Neuronal stem cell (in vitro differentiated cells): Measurements from ENCODE around the gene OR8G5.

Source experiments
- DNase-seq: peaks from one replicate; pipeline ENCODE4 v3.0.0-alpha.2; 2013; ENCODE audit warnings: low spot score
- H2AFZ ChIP-seq: one replicate; pipeline ENCODE4 v1.6.1; 2013; ENCODE audit warnings: mild to moderate bottlenecking, low read length, inconsistent platforms
- H2AK5ac ChIP-seq: 2 replicates; pipeline ENCODE4 v1.6.1; 2013; ENCODE audit warnings: low read depth, mild to moderate bottlenecking, inconsistent platforms, low read length, moderate library complexity, mixed read lengths
- H2BK120ac ChIP-seq: 2 replicates; pipeline ENCODE4 v1.6.1; 2013; ENCODE audit warnings: low read depth, mild to moderate bottlenecking, inconsistent platforms, low read length, moderate library complexity, mixed read lengths
- H2BK12ac ChIP-seq: one replicate; pipeline ENCODE4 v1.6.1; 2013; ENCODE audit warnings: low read length, inconsistent platforms
- H2BK15ac ChIP-seq: 2 replicates; pipeline ENCODE4 v1.6.1; 2013; ENCODE audit warnings: mild to moderate bottlenecking, low read length, inconsistent platforms, mixed read lengths
- H2BK5ac ChIP-seq: one replicate; pipeline ENCODE4 v1.6.1; 2013; ENCODE audit warnings: inconsistent platforms, mild to moderate bottlenecking, low read length, moderate library complexity
- H3K14ac ChIP-seq: one replicate; pipeline ENCODE4 v1.6.1; 2013; ENCODE audit warnings: low read length, inconsistent platforms
- H3K18ac ChIP-seq: 2 replicates; pipeline ENCODE4 v1.6.1; 2013; ENCODE audit warnings: low read length, inconsistent platforms
- H3K23ac ChIP-seq: 2 replicates; pipeline ENCODE4 v1.6.1; 2013; ENCODE audit warnings: low read depth, mild to moderate bottlenecking, mixed read lengths, low read length, inconsistent platforms; ENCODE audit not compliant: poor library complexity
- H3K27ac ChIP-seq: replicated peaks from 3 replicates; pipeline ENCODE4 v1.5.1; 2013; ENCODE audit warnings: low read length, inconsistent platforms
- H3K27me3 ChIP-seq, 3 experiments: 2 replicates each; pipeline ENCODE4 v1.6.1; 2013; ENCODE audit warnings: low read length in 3 of 3, mild to moderate bottlenecking in 2 of 3, inconsistent platforms in 1 of 3, low read depth in 1 of 3, mixed read lengths in 1 of 3, moderate library complexity in 1 of 3; ENCODE audit not compliant: control insufficient read depth in 3 of 3, insufficient read depth in 3 of 3
- H3K36me3 ChIP-seq, 2 donors: replicated peaks in 1 of 2; 2 replicates each; pipeline ENCODE4 v1.6.1; 2013; ENCODE audit warnings: low read length in 2 of 2; ENCODE audit not compliant: control insufficient read depth in 2 of 2, insufficient read depth in 2 of 2
- H3K4ac ChIP-seq: 2 replicates; pipeline ENCODE4 v1.6.1; 2013; ENCODE audit warnings: inconsistent platforms, mild to moderate bottlenecking, low read length, moderate library complexity
- H3K4me1 ChIP-seq, 2 donors: 1 replicate in 1 of 2; 2 replicates in 1 of 2; pipeline ENCODE4 v1.6.1; 2013; ENCODE audit warnings: low read length in 2 of 2, low read depth in 1 of 2; ENCODE audit not compliant: control insufficient read depth in 2 of 2, insufficient read depth in 1 of 2
- H3K4me2 ChIP-seq: one replicate; pipeline ENCODE4 v1.6.1; 2013; ENCODE audit warnings: mild to moderate bottlenecking, low read length, inconsistent platforms; ENCODE audit not compliant: insufficient read depth, poor library complexity, severe bottlenecking
- H3K4me3 ChIP-seq, 2 donors: 2 replicates each; pipeline ENCODE4 v1.5.1; 2013; ENCODE audit warnings: low read length in 2 of 2, mild to moderate bottlenecking in 2 of 2, inconsistent platforms in 1 of 2, moderate library complexity in 1 of 2
- H3K79me1 ChIP-seq: one replicate; pipeline ENCODE4 v1.6.1; 2013; ENCODE audit warnings: low read depth, mild to moderate bottlenecking, inconsistent platforms, low read length, moderate library complexity
- H3K9ac ChIP-seq: one replicate; pipeline ENCODE4 v1.6.1; 2013; ENCODE audit warnings: mild to moderate bottlenecking, low read depth, low read length, inconsistent platforms; ENCODE audit not compliant: poor library complexity
- H3K9me3 ChIP-seq, 2 donors: replicated peaks in 1 of 2; 2 replicates each; pipeline versions ENCODE3 to v1.6.1; 2013; ENCODE audit warnings: low read length in 2 of 2, mild to moderate bottlenecking in 2 of 2, inconsistent platforms in 1 of 2, low read depth in 1 of 2, mixed read lengths in 1 of 2, moderate library complexity in 1 of 2; ENCODE audit not compliant: control insufficient read depth in 2 of 2, insufficient read depth in 1 of 2
- H4K8ac ChIP-seq: one replicate; pipeline ENCODE4 v1.6.1; 2013; ENCODE audit warnings: low read depth, mild to moderate bottlenecking, inconsistent platforms, low read length, moderate library complexity
- H4K91ac ChIP-seq: one replicate; pipeline ENCODE4 v1.6.1; 2013; ENCODE audit warnings: low read length, low read depth, mild to moderate bottlenecking, inconsistent platforms; ENCODE audit not compliant: poor library complexity
- WGBS, 2 donors: extraction: QIAGEN DNeasy Blood & Tissue Kit; methylation state at CpG; one replicate each; pipeline ENCODE4 v1.1.7; 2013; ENCODE audit warnings: missing lambda C conversion rate in 2 of 2, mixed read lengths in 1 of 2; ENCODE audit not compliant: insufficient read length in 2 of 2, insufficient replicate concordance in 1 of 2; ENCODE audit errors: extremely low coverage in 2 of 2; 5-methylcytosine and 5-hydroxymethylcytosine counted together

OR8G5 gene

DNA sequence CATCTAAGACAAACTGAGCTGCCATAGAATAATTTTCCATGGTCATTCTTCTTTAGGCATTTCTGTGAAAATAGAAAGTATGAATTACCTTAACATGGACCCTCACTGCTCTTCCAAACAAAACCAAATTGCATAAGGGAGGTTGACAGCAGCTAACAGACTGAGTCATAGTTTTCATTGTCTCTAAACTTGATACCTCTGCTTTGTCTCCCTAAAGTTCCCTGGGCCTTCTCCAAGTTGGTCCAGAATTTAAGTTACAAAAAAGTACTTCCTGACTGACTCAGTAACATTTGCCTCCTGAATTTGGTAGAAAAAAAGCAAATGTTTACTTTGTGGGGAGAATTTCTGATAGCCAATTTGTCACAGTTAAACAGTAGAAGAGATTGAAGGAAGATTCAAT lies 54.5 kb downstream of the OR8G5 start:
- Histone ChIP-seq H2BK12ac (no peak overlapping the region), H3K9me3 (no peaks in the 10 kb centered on the region), H3K79me1 (no peaks in the 10 kb centered on the region), H2AK5ac (no peak overlapping the region), H3K18ac (no peak overlapping the region), H3K27me3 (no peaks in the 10 kb centered on the region), H4K8ac (no peak overlapping the region), H3K4ac (no peak overlapping the region), H3K14ac (no peak overlapping the region), H3K27ac (no peak overlapping the region), H2AFZ (no peak overlapping the region), H3K23ac (no peak overlapping the region), H2BK120ac (no peak overlapping the region), H4K91ac (no peak overlapping the region), H2BK15ac (no peak overlapping the region), H3K4me3 (no peak overlapping the region), H3K36me3 (no peaks in the 10 kb centered on the region), H3K4me1 (no peaks in the 10 kb centered on the region), H3K9ac (no peak overlapping the region), H2BK5ac (no peak overlapping the region), H3K4me2 (no peak overlapping the region)
- no peak for DNase-seq

DNA sequence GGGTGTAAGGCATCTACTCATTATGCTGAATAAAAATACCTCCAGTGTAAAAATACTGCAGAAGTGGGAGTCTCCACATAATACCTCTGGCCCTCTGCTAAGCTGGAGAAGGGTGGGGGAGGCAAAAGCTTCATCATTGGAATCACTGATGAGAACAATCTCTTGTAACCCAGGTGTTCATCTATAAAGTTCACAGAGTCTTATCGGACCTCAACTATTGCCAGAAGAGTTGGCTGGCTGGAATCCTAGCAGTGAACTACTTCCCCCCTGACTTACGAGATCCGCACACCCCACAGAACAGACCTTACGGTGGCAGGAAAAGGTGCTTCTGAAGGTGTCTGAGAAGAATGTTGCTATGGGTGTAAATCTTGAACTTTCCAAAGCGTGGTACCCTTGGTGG lies 55.1 kb downstream of the OR8G5 start:
- Histone ChIP-seq H3K18ac (no peak overlapping the region), H3K9me3 (no peaks in the 10 kb centered on the region), H3K36me3 (no peaks in the 10 kb centered on the region), H3K14ac (no peak overlapping the region), H4K8ac (no peak overlapping the region), H2BK12ac (no peak overlapping the region), H2BK120ac (no peak overlapping the region), H3K23ac (no peak overlapping the region), H3K9ac (no peak overlapping the region), H3K27me3 (no peaks in the 10 kb centered on the region), H3K4me3 (no peak overlapping the region), H3K27ac (no peak overlapping the region), H2BK15ac (no peak overlapping the region), H2AFZ (no peak overlapping the region), H3K4me1 (no peaks in the 10 kb centered on the region), H4K91ac (no peak overlapping the region), H3K4ac (no peak overlapping the region), H3K4me2 (no peak overlapping the region), H2BK5ac (no peak overlapping the region), H3K79me1 (no peaks in the 10 kb centered on the region), H2AK5ac (no peak overlapping the region)
- WGBS, 2 donors, result no CpG with 5 or more reads among the region's 5 CpGs
- no peak for DNase-seq

DNA sequence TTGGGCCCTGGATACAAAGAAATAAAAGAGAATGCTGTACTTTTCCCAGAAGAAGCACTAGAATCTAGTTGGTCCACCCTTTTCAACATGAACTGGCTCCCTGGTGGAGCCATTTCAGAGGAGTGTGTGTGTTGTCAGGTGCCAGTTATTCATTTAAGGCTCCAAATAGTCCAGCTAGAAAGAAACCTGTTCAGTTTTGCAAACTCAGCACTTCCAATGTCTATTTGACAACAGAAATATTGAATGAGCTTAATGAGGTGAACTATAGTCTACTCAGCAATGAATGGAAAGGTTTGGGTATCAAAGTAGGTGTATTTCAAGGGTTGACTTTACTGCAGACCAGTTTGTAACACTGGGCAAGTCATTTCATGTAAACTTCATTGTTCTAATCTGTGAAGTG lies 55.5 kb downstream of the OR8G5 start:
- Histone ChIP-seq H3K27ac (no peak overlapping the region), H3K9me3 (no peaks in the 10 kb centered on the region), H3K79me1 (no peaks in the 10 kb centered on the region), H3K27me3 (no peaks in the 10 kb centered on the region), H3K9ac (no peak overlapping the region), H2AFZ (no peak overlapping the region), H3K14ac (no peak overlapping the region), H2AK5ac (no peak overlapping the region), H2BK15ac (no peak overlapping the region), H3K18ac (no peak overlapping the region), H3K36me3 (no peaks in the 10 kb centered on the region), H3K4ac (no peak overlapping the region), H2BK5ac (no peak overlapping the region), H3K4me2 (no peak overlapping the region), H3K23ac (no peak overlapping the region), H3K4me1 (no peaks in the 10 kb centered on the region), H4K91ac (no peak overlapping the region), H2BK12ac (no peak overlapping the region), H3K4me3 (no peak overlapping the region), H4K8ac (no peak overlapping the region), H2BK120ac (no peak overlapping the region)
- no peak for DNase-seq

DNA sequence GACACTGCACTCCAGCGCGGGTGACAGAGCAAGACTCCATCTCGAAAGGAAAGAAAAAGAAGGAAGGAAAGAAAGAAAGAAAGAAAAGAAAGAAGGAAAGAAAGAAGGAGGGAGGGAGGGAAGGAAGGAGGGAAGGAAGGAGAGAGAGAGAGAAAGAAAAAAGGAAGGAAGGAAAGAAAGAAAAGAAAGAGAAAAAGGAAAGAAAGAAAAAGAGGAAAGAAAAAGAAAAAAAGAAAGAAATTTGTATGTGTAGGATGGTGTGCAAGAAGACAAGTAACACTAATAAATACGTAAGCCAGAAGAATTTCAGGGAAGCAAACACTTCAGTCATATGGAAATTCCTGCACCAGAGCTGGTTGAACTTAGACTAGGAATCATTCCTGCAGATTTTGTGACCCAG lies 57.0 kb downstream of the OR8G5 start:
- Histone ChIP-seq H3K36me3 (no peaks in the 10 kb centered on the region), H3K4me3 (no peak overlapping the region), H2BK5ac (no peak overlapping the region), H3K79me1 (no peaks in the 10 kb centered on the region), H4K8ac (no peak overlapping the region), H3K9me3 (no peaks in the 10 kb centered on the region), H2BK120ac (no peak overlapping the region), H2BK15ac (no peak overlapping the region), H3K4me2 (no peak overlapping the region), H3K4me1 (no peaks in the 10 kb centered on the region), H3K9ac (no peak overlapping the region), H3K4ac (no peak overlapping the region), H3K27ac (no peak overlapping the region), H3K18ac (no peak overlapping the region), H3K27me3 (no peaks in the 10 kb centered on the region), H3K23ac (no peak overlapping the region), H2AK5ac (no peak overlapping the region), H2BK12ac (no peak overlapping the region), H2AFZ (no peak overlapping the region), H4K91ac (no peak overlapping the region), H3K14ac (no peak overlapping the region)
- no CpG with 5 or more reads among the region's 4 CpGs for WGBS, 2 donors
- DNase-seq, result no peak
